NCI-H460 (cell line): Measurements from ENCODE around the gene ARMC10. TPM values are rescaled to one million over a fixed set of nuclear protein-coding genes. Genes with fewer than 3 reads are reported as not detected.

Experiments
- total RNA-seq: library from RNA; depleted of rRNA; stranded (reverse); fragments of >200 nt; shearing (Covaris generic); gene quantifications from 2 replicates; pipeline ENCODE4 v1.2.3, GENCODE V29; 2014; rRNA removed

The ARMC10 gene
- total RNA-seq, 1 experiment from 2014 or later: 64.6 TPM

Other genes with a start within 250 kb of the ARMC10 start
- gene LRRC17, start 162.1 kb upstream of the ARMC10 start, total RNA-seq: 0.30 TPM in 1 of 2 replicates, not detected in the other
- 38.7 and 40.6 TPM in 2 replicates for gene FBXL13, start 344 bp upstream of the ARMC10 start, total RNA-seq
- gene NAPEPLD, start 74.0 kb downstream of the ARMC10 start, total RNA-seq: 5.5 and 6.7 TPM in 2 replicates
- gene PMPCB, start 222.3 kb downstream of the ARMC10 start, total RNA-seq: 85.4 and 105 TPM in 2 replicates